Vagina (tissue), 2 donors: Measurements from ENCODE around the gene SLC28A1.

ENCODE experiments used
- CTCF ChIP-seq, 3 experiments: fragments of 450-650 bp in 2 of 3; fragments of 200-600 bp in 1 of 3; sonication (generic) in 1 of 3; IDR thresholded peaks; one replicate each; pipeline ENCODE4 v1.5.1; 2017 to 2019; ENCODE audit warnings: antibody characterized with exemption in 3 of 3, mild to moderate bottlenecking in 2 of 3, moderate library complexity in 2 of 3
- POLR2A ChIP-seq, 2 donors: fragments of 450-650 bp; IDR thresholded peaks; one replicate each; pipeline ENCODE4 v1.6.1; 2017; ENCODE audit warnings: antibody characterized with exemption in 2 of 2, mild to moderate bottlenecking in 2 of 2, moderate library complexity in 2 of 2

- TF ChIP-seq CTCF (IDR thresholded peaks at IDR 0.05) (no peak), POLR2A (IDR thresholded peaks at IDR 0.05) (no peak)
These were observed 58.0 kb downstream of the SLC28A1 start for GRCh38 chr15:84942456-84942855.
